Measurements from ENCODE around the gene PTPN4.

DNA sequence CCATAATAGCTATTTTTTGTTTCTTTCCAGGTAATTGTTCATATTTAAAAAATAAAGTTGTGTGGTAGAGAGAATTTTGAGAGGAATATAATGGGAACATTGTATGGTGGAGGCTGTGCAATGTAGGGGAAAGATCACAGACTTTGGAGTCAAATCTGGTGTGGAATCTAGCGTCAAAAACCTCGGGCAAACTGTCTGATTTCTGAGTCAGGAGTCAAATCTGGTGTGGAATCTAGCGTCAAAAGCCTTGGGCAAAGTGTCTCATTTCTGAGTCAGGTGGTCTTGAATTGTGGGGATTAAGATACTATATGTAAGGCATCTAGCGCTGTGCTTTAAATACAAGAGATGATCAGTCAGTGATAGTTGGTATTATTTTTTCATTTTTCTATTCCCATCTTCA, 5.1 kb downstream of the PTPN4 start:
- TF ChIP-seq, protein P1, sequence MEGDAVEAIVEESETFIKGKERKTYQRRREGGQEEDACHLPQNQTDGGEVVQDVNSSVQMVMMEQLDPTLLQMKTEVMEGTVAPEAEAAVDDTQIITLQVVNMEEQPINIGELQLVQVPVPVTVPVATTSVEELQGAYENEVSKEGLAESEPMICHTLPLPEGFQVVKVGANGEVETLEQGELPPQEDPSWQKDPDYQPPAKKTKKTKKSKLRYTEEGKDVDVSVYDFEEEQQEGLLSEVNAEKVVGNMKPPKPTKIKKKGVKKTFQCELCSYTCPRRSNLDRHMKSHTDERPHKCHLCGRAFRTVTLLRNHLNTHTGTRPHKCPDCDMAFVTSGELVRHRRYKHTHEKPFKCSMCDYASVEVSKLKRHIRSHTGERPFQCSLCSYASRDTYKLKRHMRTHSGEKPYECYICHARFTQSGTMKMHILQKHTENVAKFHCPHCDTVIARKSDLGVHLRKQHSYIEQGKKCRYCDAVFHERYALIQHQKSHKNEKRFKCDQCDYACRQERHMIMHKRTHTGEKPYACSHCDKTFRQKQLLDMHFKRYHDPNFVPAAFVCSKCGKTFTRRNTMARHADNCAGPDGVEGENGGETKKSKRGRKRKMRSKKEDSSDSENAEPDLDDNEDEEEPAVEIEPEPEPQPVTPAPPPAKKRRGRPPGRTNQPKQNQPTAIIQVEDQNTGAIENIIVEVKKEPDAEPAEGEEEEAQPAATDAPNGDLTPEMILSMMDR (conservative IDR thresholded peaks at IDR 0.05) = no peak
- TF ChIP-seq EZH2 (IDR thresholded peaks at IDR 0.05; ENCODE audit: low read depth) = no peak

Measured in PC-9 (cell line).